Activated gamma-delta T cell (primary cell): Measurements from ENCODE around the gene RHOT2.

Source experiments
- DNase-seq: peaks from one replicate; lab custom pipeline; 2025; lab: John Stamatoyannopoulos, UW
- total RNA-seq, 2 donors: gene quantifications; one replicate each; lab custom pipeline; 2026; lab: John Stamatoyannopoulos, UW

Gene RHOT2
- 205 to 211 reads per million in 2 donors for total RNA-seq

GRCh38 chr16:667780-668518, at the start of gene RHOT2:
Gene RHOT2 (plus strand): TSS chr16:668132. CDS start chr16:668200, 68 bp downstream.
- DNase-seq: peak; percentile 91

GRCh38 chr16:619476-620100, 48.3 kb upstream of the RHOT2 start:
- DNase-seq: no peak

- no peak for DNase-seq
These were observed 47.0 kb upstream of the RHOT2 start for GRCh38 chr16:620700-621525.

GRCh38 chr16:621526-622105, 46.3 kb upstream of the RHOT2 start:
- no peak for DNase-seq

GRCh38 chr16:622920-623280, 45.0 kb upstream of the RHOT2 start:
- no peak for DNase-seq

- no peak for DNase-seq
These were observed 43.3 kb upstream of the RHOT2 start for GRCh38 chr16:624526-625070.

- no peak for DNase-seq
These were observed 42.6 kb upstream of the RHOT2 start for GRCh38 chr16:625117-625976.

GRCh38 chr16:625977-626765, 41.8 kb upstream of the RHOT2 start:
- no peak for DNase-seq

- DNase-seq: no peak
These were observed 41.0 kb upstream of the RHOT2 start for GRCh38 chr16:626787-627453.

GRCh38 chr16:627454-628239, 40.3 kb upstream of the RHOT2 start:
- DNase-seq: no peak

GRCh38 chr16:628321-629061, 39.4 kb upstream of the RHOT2 start:
- DNase-seq: no peak

- no peak for DNase-seq
These were observed 38.6 kb upstream of the RHOT2 start for GRCh38 chr16:629185-629832.

GRCh38 chr16:629833-630248, 38.1 kb upstream of the RHOT2 start:
- no peak for DNase-seq

- DNase-seq: no peak
These were observed 37.6 kb upstream of the RHOT2 start for GRCh38 chr16:630249-630814.

- no peak for DNase-seq
These were observed 37.0 kb upstream of the RHOT2 start, which contains the start of gene WFIKKN1 for GRCh38 chr16:630815-631405. Gene WFIKKN1 (plus strand): TSS chr16:630985. CDS start chr16:631254, 269 bp downstream.

- DNase-seq: no peak
These were observed 36.0 kb upstream of the RHOT2 start for GRCh38 chr16:631808-632358.
